GM19023 (cell line): Measurements from ENCODE around the gene ATP5ME.

Experiments
- ATAC-seq: cut with Tn5 transposase; IDR thresholded peaks from one replicate; pipeline ENCODE4 v1.9.1; 2021; ENCODE audit warnings: mild to moderate bottlenecking, moderate library complexity; ENCODE audit not compliant: unreplicated experiment

Gene ATP5ME

DNA sequence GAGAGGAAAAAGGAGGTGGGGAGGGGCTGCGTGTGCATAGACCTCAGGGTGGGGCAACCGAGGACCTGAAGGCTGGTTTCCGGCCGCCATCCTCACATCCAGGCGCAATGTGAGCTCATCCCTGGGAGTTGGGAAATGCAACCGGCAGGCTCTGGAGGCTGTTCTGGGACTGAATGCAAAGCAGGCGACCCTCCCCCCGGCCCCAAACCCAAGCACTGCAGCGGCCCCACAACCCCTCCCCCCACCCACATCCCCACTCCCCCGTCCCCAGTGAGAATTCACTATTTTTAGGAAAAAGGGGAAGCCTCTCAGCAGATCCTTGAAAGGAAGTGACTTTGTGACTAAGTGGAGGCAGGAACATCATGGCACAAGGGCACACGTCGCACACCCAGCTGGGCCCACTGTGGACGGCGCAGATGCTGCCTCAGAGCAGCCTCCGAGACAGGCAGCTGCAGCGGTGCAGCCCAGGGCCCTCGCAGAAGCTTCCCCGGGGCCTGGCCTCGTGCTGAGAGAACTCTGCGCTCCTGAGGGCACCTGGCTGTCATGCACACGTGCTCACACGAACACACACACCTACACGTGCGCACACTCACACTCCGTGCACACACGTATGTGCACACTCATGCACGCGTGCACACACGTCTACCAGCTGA lies 50.0 kb downstream of the ATP5ME start:
- no peak for ATAC-seq

GRCh38 chr4:622996-623913 lies 50.8 kb downstream of the ATP5ME start:
- ATAC-seq, result no peak
